K562 (cell line): ENCODE data around the gene HSPA8.

Experiments
- CBX1 ChIP-seq: sonication (generic); IDR thresholded peaks from 2 replicates; pipeline ENCODE4 v1.6.1; 2016; ENCODE audit warnings: antibody characterized with exemption, low read depth, mild to moderate bottlenecking
- EZH2 ChIP-seq: IDR thresholded peaks from 2 replicates; pipeline ENCODE4 v1.6.1; 2012; ENCODE audit warnings: low read depth, mild to moderate bottlenecking, inconsistent platforms, low read length, borderline replicate concordance
- GABPA ChIP-seq: fragments of 200-800 bp; sonication (Bioruptor generic); conservative IDR thresholded peaks from 2 replicates; pipeline ENCODE4 v1.6.1; 2016; ENCODE audit warnings: low read depth, missing genetic modification characterization, missing compliant biosample characterization
- KAT8 ChIP-seq: fragments of 450-650 bp; IDR thresholded peaks from 2 replicates; pipeline ENCODE4 v1.6.1; 2016; ENCODE audit warnings: low read depth, mild to moderate bottlenecking
- MYC ChIP-seq, 2 experiments: fragments of 250-450 bp in 1 of 2; sonication (Bioruptor Pico) in 1 of 2; IDR thresholded peaks; 2 replicates each; pipeline versions ENCODE4 v1.5.1 to v1.6.1; 2012 to 2021; ENCODE audit warnings: low read depth in 2 of 2, borderline replicate concordance in 1 of 2, improper control_type of control experiment in 1 of 2, low read length in 1 of 2, mild to moderate bottlenecking in 1 of 2, moderate library complexity in 1 of 2
- SMAD2 ChIP-seq: fragments of 150-350 bp; IDR thresholded peaks from 2 replicates; pipeline ENCODE4 v1.6.1; 2014; ENCODE audit warnings: low read depth, mild to moderate bottlenecking, low read length
- ZBTB26 ChIP-seq: fragments of 450-650 bp; formaldehyde crosslinking; IDR thresholded peaks from 2 replicates; pipeline ENCODE4 v1.4.0; 2022; ENCODE audit warnings: missing genetic modification characterization
- ZNF140 ChIP-seq: fragments of 250-450 bp; sonication (Bioruptor Pico); IDR thresholded peaks from 2 replicates; pipeline ENCODE4 v1.8.0; 2021; ENCODE audit warnings: moderate library complexity, mild to moderate bottlenecking, inconsistent platforms
- ZNF274 ChIP-seq: IDR thresholded peaks from 2 replicates; pipeline ENCODE4 v1.6.1; 2011; ENCODE audit warnings: low read depth, mild to moderate bottlenecking, low read length, moderate library complexity, borderline replicate concordance
- ZNF395 ChIP-seq: fragments of 200-800 bp; sonication (Bioruptor generic); IDR thresholded peaks from 2 replicates; pipeline ENCODE4 v1.6.1; 2017; ENCODE audit warnings: missing genetic modification characterization, missing compliant biosample characterization

DNA sequence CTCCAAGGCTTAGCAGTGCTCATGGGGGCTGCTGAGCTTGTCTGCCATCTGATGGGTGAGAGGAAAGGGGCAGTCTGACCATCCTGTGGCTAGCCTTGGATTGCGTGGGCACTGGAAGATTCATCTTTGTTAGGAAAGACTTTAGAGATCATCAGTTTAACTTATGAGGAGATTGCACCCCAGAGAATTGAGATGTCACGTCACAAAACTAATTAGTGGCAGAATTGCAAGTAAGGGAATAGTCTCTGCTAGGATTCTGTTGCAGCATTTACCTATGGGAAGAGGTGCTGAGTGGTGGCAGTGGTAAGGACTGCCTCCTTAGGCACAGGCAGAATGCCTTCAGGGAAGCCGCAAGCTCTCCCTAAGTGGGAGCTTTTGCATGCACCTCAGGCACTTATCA, 42.8 kb upstream of the HSPA8 start:
- TF ChIP-seq ZNF274 (no peak), ZNF140 (no peak), ZNF395 (CRISPR knock-in tag) (no peak), KAT8 (no peak), MYC (IDR thresholded peaks at IDR 0.05; ENCODE audit: low read depth, low read length) (no peak), MYC (CRISPR knock-in tag; IDR thresholded peaks at IDR 0.05; ENCODE audit: borderline replicate concordance, low read depth) (no peak), CBX1 (no peak), EZH2 (no peak), GABPA (tag) (no peak), ZBTB26 (CRISPR knock-in tag) (no peak), SMAD2 (no peak)
